Type B pancreatic cell (in vitro differentiated cells): ENCODE results near the gene ADGRF5. TPM values are rescaled to one million over a fixed set of nuclear protein-coding genes. Genes with fewer than 3 reads are reported as not detected.

Experiments
- DNase-seq: peaks from one replicate; pipeline ENCODE4 v3.0.0; 2021; ENCODE audit warnings: mixed read lengths; ENCODE audit not compliant: unreplicated experiment; ENCODE audit errors: extremely low spot score
- H3K27ac Mint-ChIP-seq: 2 replicates; pipeline ENCODE4 v1.8.0; 2021; ENCODE audit warnings: mild to moderate bottlenecking, mixed read lengths
- H3K27me3 Mint-ChIP-seq: 2 replicates; pipeline ENCODE4 v1.8.0; 2021; ENCODE audit warnings: mixed read lengths
- H3K36me3 Mint-ChIP-seq: 2 replicates; pipeline ENCODE4 v1.8.0; 2021; ENCODE audit warnings: mixed read lengths
- H3K4me1 Mint-ChIP-seq: one replicate; pipeline ENCODE4 v1.8.0; 2021; ENCODE audit warnings: mixed read lengths; ENCODE audit not compliant: unreplicated experiment
- H3K4me3 Mint-ChIP-seq: 2 replicates; pipeline ENCODE4 v1.8.0; 2021; ENCODE audit warnings: mild to moderate bottlenecking, mixed read lengths
- H3K9me3 Mint-ChIP-seq: 2 replicates; pipeline ENCODE4 v1.8.0; 2021; ENCODE audit warnings: mixed read lengths
- CTCF ChIP-seq: fragments of 200-600 bp; sonication (generic); conservative IDR thresholded peaks from 2 replicates; pipeline ENCODE4 v1.5.0; 2021; ENCODE audit warnings: antibody characterized with exemption, mild to moderate bottlenecking
- total RNA-seq: library from RNA; stranded (reverse); gene quantifications from 2 replicates; pipeline ENCODE4 v1.2.1, GENCODE V29; 2021; ENCODE audit warnings: low replicate concordance

Gene ADGRF5
- total RNA-seq, 1 donor from 2014 or later = 0.58 TPM

- Mint-ChIP-seq H3K9me3 (no peaks in the 10 kb centered on the region), H3K27ac (no peak overlapping the region), H3K4me3 (no peak overlapping the region), H3K4me1 (peaks cover 3% of the 10 kb centered on the region), H3K27me3 (peaks cover 12% of the 10 kb centered on the region), H3K36me3 (no peaks in the 10 kb centered on the region)
- DNase-seq = no peak
- no peak for TF ChIP-seq CTCF
Observed at GRCh38 chr6:46901882-46902314, 19.8 kb downstream of the ADGRF5 start.

DNA sequence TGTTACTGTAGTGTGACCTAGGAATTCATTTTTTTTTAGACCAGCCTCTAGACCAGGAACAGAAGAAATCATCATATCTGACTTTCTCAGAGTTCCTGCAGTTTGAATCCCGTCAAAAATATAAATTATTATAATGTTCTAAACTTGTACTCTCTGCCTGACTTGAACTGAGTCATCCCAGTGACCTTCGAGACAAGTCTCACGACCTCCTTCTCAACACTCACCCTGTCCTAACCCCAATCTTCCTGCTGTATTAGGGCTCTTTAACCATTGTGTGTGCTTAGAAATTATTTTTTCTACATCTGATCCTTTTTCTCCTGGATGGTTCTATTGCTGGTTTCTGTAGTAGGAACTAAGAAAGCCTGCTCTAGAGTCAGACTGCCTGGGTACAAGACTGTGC lies 21.5 kb downstream of the ADGRF5 start:
- no peak for TF ChIP-seq CTCF
- no peaks in the 10 kb centered on the region for H3K36me3 Mint-ChIP-seq
- DNase-seq = no peak
- H3K4me3 Mint-ChIP-seq = no peak overlapping the region
- no peak overlapping the region for H3K27ac Mint-ChIP-seq
- peaks cover 12% of the 10 kb centered on the region for H3K27me3 Mint-ChIP-seq
- peaks cover 3% of the 10 kb centered on the region for H3K4me1 Mint-ChIP-seq
- H3K9me3 Mint-ChIP-seq = no peaks in the 10 kb centered on the region

- Mint-ChIP-seq H3K4me1 (peaks cover 3% of the 10 kb centered on the region), H3K36me3 (no peaks in the 10 kb centered on the region), H3K4me3 (no peak overlapping the region), H3K27ac (no peak overlapping the region), H3K9me3 (no peaks in the 10 kb centered on the region), H3K27me3 (peaks cover 12% of the 10 kb centered on the region)
- no peak for DNase-seq
- no peak for TF ChIP-seq CTCF
Observed at GRCh38 chr6:46899659-46900058, 22.1 kb downstream of the ADGRF5 start.

GRCh38 chr6:46898006-46898405 lies 23.7 kb downstream of the ADGRF5 start:
- no peaks in the 10 kb centered on the region for H3K9me3 Mint-ChIP-seq
- H3K36me3 Mint-ChIP-seq = no peaks in the 10 kb centered on the region
- no peak overlapping the region for H3K4me3 Mint-ChIP-seq
- no peak for DNase-seq
- peaks cover 3% of the 10 kb centered on the region for H3K4me1 Mint-ChIP-seq
- no peak overlapping the region for H3K27ac Mint-ChIP-seq
- peaks cover 12% of the 10 kb centered on the region for H3K27me3 Mint-ChIP-seq
- TF ChIP-seq CTCF = no peak

DNA sequence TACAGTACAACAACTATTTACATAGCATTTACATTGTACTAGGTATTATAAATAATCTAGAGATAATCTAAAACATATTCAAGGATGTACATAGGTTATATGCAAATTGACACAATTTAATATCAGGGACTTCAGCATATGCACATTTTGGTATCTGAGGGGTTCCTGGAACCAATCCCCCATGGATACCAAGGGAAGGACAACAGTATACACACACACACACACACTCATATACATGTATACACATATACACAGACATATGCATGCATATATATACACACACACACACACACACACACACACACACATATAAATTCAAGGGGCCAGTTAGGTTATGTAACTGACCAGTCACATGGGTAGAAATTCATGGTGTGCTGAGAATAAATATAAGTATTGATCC lies 24.9 kb downstream of the ADGRF5 start:
- no peak for DNase-seq
- H3K9me3 Mint-ChIP-seq = no peaks in the 10 kb centered on the region
- H3K4me1 Mint-ChIP-seq = peaks cover 3% of the 10 kb centered on the region
- H3K27me3 Mint-ChIP-seq = peaks cover 12% of the 10 kb centered on the region
- no peak overlapping the region for H3K27ac Mint-ChIP-seq
- no peak overlapping the region for H3K4me3 Mint-ChIP-seq
- no peaks in the 10 kb centered on the region for H3K36me3 Mint-ChIP-seq
- TF ChIP-seq CTCF = no peak

DNA sequence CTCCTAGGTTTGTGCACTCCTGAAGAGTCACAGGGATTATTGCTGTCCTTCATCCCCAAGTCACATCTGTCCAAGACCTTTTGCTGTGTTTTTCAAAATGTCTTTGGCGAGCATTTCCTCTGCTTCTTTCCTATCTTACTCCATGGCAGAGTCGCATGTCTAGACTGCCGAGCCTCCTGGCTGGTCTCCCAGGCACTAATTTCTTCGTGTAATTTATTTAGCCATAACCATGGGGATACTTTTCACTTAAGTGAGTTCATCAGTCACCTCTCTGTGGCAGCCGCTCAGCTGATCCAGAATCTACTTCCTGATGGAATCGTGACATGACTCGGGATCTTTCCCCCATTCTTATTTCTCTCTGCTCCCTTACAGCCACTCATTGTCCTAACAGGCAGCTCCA lies 25.8 kb downstream of the ADGRF5 start:
- Mint-ChIP-seq H3K4me1 (no peaks in the 10 kb centered on the region), H3K9me3 (no peaks in the 10 kb centered on the region), H3K36me3 (no peaks in the 10 kb centered on the region), H3K27me3 (peaks cover 5% of the 10 kb centered on the region), H3K27ac (no peak overlapping the region), H3K4me3 (no peak overlapping the region)
- DNase-seq = no peak
- TF ChIP-seq CTCF = no peak
